Measurements from ENCODE around the gene GON4L. TPM values are rescaled to one million over a fixed set of nuclear protein-coding genes. Genes with fewer than 3 reads are reported as not detected.

The GON4L gene
- total and polyA plus RNA-seq, 5 donors from 2014 or later = 22.3 to 105 (median 27.9) TPM

GRCh38 chr1:155858800-155859233 is 1.8 kb upstream of the GON4L start:
- Mint-ChIP-seq H3K36me3 (peaks cover 8% of the 10 kb centered on the region), H3K9me3 (no peaks in the 10 kb centered on the region), H3K4me3 (peak overlapping the region; percentile 95 to 99 (median 95)), H3K27me3 (peaks cover 9% of the 10 kb centered on the region), H3K27ac (peak overlapping the region; percentile 94 to 96 (median 95)), H3K4me1 (peaks cover 10 to 49% (median 25%) of the 10 kb centered on the region in 4 donors)
- Histone ChIP-seq H3K4me1 (ENCODE audit: control insufficient read depth, insufficient read depth, low read length, poor library complexity, severe bottlenecking) (peaks cover 35% of the 10 kb centered on the region), H3K9me3 (ENCODE audit: control insufficient read depth in 2 of 2, low read length in 2 of 2) (no peaks in the 10 kb centered on the region), H3K4me3 (ENCODE audit: low read depth, low read length) (peak overlapping the region; percentile 94), H3K36me3 (ENCODE audit: control insufficient read depth, insufficient read depth, low read length) (peaks cover 4% of the 10 kb centered on the region), H3K27ac (ENCODE audit: insufficient read depth, low read length, poor library complexity, severe bottlenecking) (peak overlapping the region; percentile 88), H3K27me3 (ENCODE audit: control insufficient read depth, insufficient read depth, low read length) (no peaks in the 10 kb centered on the region)
- ATAC-seq (ENCODE audit: low read depth in 2 of 2) (no peak), DNase-seq (peak in 1 of 3 donors; percentile 1)

- H3K4me3 ChIP-seq (ENCODE audit: low read depth, low read length) = peak overlapping the region; percentile 85
- H3K9me3 ChIP-seq (ENCODE audit: control insufficient read depth in 2 of 2, low read length in 2 of 2) = no peaks in the 10 kb centered on the region
- no peak for ATAC-seq (ENCODE audit: low read depth in 2 of 2)
- peaks cover 23% of the 10 kb centered on the region for H3K36me3 ChIP-seq (ENCODE audit: control insufficient read depth, insufficient read depth, low read length)
- peaks cover 4% of the 10 kb centered on the region for H3K27me3 Mint-ChIP-seq
- peak overlapping the region; percentile 98 to 100 (median 100) for H3K27ac Mint-ChIP-seq
- H3K27me3 ChIP-seq (ENCODE audit: control insufficient read depth, insufficient read depth, low read length) = no peaks in the 10 kb centered on the region
- H3K4me3 Mint-ChIP-seq = peak overlapping the region; percentile 95 to 99 (median 98)
- peaks cover 19% of the 10 kb centered on the region for H3K36me3 Mint-ChIP-seq
- peak overlapping the region; percentile 87 for H3K27ac ChIP-seq (ENCODE audit: insufficient read depth, low read length, poor library complexity, severe bottlenecking)
- peaks cover 35% of the 10 kb centered on the region for H3K4me1 ChIP-seq (ENCODE audit: control insufficient read depth, insufficient read depth, low read length, poor library complexity, severe bottlenecking)
- H3K9me3 Mint-ChIP-seq = no peaks in the 10 kb centered on the region
- DNase-seq = no peak
- peaks cover 22 to 69% (median 39%) of the 10 kb centered on the region in 4 donors for H3K4me1 Mint-ChIP-seq
Measured at GRCh38 chr1:155856257-155856974, 598 bp downstream of the GON4L start.

GRCh38 chr1:155850345-155850744 is 6.7 kb downstream of the GON4L start:
- peaks cover 10% of the 10 kb centered on the region for H3K4me1 ChIP-seq (ENCODE audit: control insufficient read depth, insufficient read depth, low read length, poor library complexity, severe bottlenecking)
- Mint-ChIP-seq H3K4me3 (peak overlapping the region; percentile 34 to 90 (median 61)), H3K27me3 (no peaks in the 10 kb centered on the region), H3K36me3 (peaks cover 36% of the 10 kb centered on the region), H3K4me1 (peaks cover 26 to 67% (median 42%) of the 10 kb centered on the region in 4 donors), H3K9me3 (no peaks in the 10 kb centered on the region), H3K27ac (peak overlapping the region in 1 of 3 donors; percentile 88)
- peaks cover 30% of the 10 kb centered on the region for H3K36me3 ChIP-seq (ENCODE audit: control insufficient read depth, insufficient read depth, low read length)
- no peak overlapping the region for H3K27ac ChIP-seq (ENCODE audit: insufficient read depth, low read length, poor library complexity, severe bottlenecking)
- H3K4me3 ChIP-seq (ENCODE audit: low read depth, low read length) = no peak overlapping the region
- ATAC-seq (ENCODE audit: low read depth in 2 of 2) (no peak), DNase-seq (no peak)
- H3K9me3 ChIP-seq (ENCODE audit: control insufficient read depth in 2 of 2, low read length in 2 of 2) = no peaks in the 10 kb centered on the region
- no peaks in the 10 kb centered on the region for H3K27me3 ChIP-seq (ENCODE audit: control insufficient read depth, insufficient read depth, low read length)

GRCh38 chr1:155847823-155848529 is 9.0 kb downstream of the GON4L start:
- Mint-ChIP-seq H3K4me1 (peaks cover 39 to 81% (median 51%) of the 10 kb centered on the region in 4 donors), H3K4me3 (peak overlapping the region in 3 of 4 donors; percentile 17 to 75 (median 57)), H3K36me3 (peaks cover 47% of the 10 kb centered on the region), H3K27ac (peak overlapping the region; percentile 18 to 91 (median 76)), H3K9me3 (no peaks in the 10 kb centered on the region), H3K27me3 (no peaks in the 10 kb centered on the region)
- DNase-seq (peak in 1 of 3 donors; percentile 82), ATAC-seq (ENCODE audit: low read depth in 2 of 2) (peak; percentile 85 to 87)
- Histone ChIP-seq H3K27me3 (ENCODE audit: control insufficient read depth, insufficient read depth, low read length) (no peaks in the 10 kb centered on the region), H3K4me3 (ENCODE audit: low read depth, low read length) (peak overlapping the region; percentile 39), H3K9me3 (ENCODE audit: control insufficient read depth in 2 of 2, low read length in 2 of 2) (no peaks in the 10 kb centered on the region), H3K36me3 (ENCODE audit: control insufficient read depth, insufficient read depth, low read length) (peaks cover 35% of the 10 kb centered on the region), H3K27ac (ENCODE audit: insufficient read depth, low read length, poor library complexity, severe bottlenecking) (no peak overlapping the region), H3K4me1 (ENCODE audit: control insufficient read depth, insufficient read depth, low read length, poor library complexity, severe bottlenecking) (peaks cover 25% of the 10 kb centered on the region)

- Histone ChIP-seq H3K9me3 (ENCODE audit: control insufficient read depth in 2 of 2, low read length in 2 of 2) (no peaks in the 10 kb centered on the region), H3K4me1 (ENCODE audit: control insufficient read depth, insufficient read depth, low read length, poor library complexity, severe bottlenecking) (peaks cover 25% of the 10 kb centered on the region), H3K36me3 (ENCODE audit: control insufficient read depth, insufficient read depth, low read length) (peaks cover 31% of the 10 kb centered on the region), H3K27ac (ENCODE audit: insufficient read depth, low read length, poor library complexity, severe bottlenecking) (no peak overlapping the region), H3K27me3 (ENCODE audit: control insufficient read depth, insufficient read depth, low read length) (no peaks in the 10 kb centered on the region), H3K4me3 (ENCODE audit: low read depth, low read length) (no peak overlapping the region)
- peak overlapping the region in 3 of 4 donors; percentile 6 to 53 (median 22) for H3K4me3 Mint-ChIP-seq
- H3K27ac Mint-ChIP-seq = peak overlapping the region; percentile 63 to 83 (median 76)
- H3K4me1 Mint-ChIP-seq = peaks cover 29 to 75% (median 45%) of the 10 kb centered on the region in 4 donors
- DNase-seq = peak in 1 of 3 donors; percentile 44
- peaks cover 39% of the 10 kb centered on the region for H3K36me3 Mint-ChIP-seq
- no peak for ATAC-seq (ENCODE audit: low read depth in 2 of 2)
- H3K27me3 Mint-ChIP-seq = no peaks in the 10 kb centered on the region
- H3K9me3 Mint-ChIP-seq = no peaks in the 10 kb centered on the region
Measured at GRCh38 chr1:155844860-155845421, 12.1 kb downstream of the GON4L start.

- no peaks in the 10 kb centered on the region for H3K27me3 Mint-ChIP-seq
- no peaks in the 10 kb centered on the region for H3K9me3 ChIP-seq (ENCODE audit: control insufficient read depth in 2 of 2, low read length in 2 of 2)
- H3K9me3 Mint-ChIP-seq = peaks cover 0 to 1% (median 0%) of the 10 kb centered on the region in 7 donors
- ATAC-seq (ENCODE audit: low read depth in 2 of 2) (no peak), DNase-seq (no peak)
- no peak overlapping the region for H3K4me3 ChIP-seq (ENCODE audit: low read depth, low read length)
- H3K27ac Mint-ChIP-seq = no peak overlapping the region
- no peak overlapping the region for H3K27ac ChIP-seq (ENCODE audit: insufficient read depth, low read length, poor library complexity, severe bottlenecking)
- no peaks in the 10 kb centered on the region for H3K27me3 ChIP-seq (ENCODE audit: control insufficient read depth, insufficient read depth, low read length)
- peaks cover 37% of the 10 kb centered on the region for H3K36me3 ChIP-seq (ENCODE audit: control insufficient read depth, insufficient read depth, low read length)
- H3K4me1 ChIP-seq (ENCODE audit: control insufficient read depth, insufficient read depth, low read length, poor library complexity, severe bottlenecking) = peaks cover 16% of the 10 kb centered on the region
- H3K4me1 Mint-ChIP-seq = peaks cover 28 to 58% (median 46%) of the 10 kb centered on the region in 4 donors
- no peak overlapping the region for H3K4me3 Mint-ChIP-seq
- H3K36me3 Mint-ChIP-seq = peaks cover 35% of the 10 kb centered on the region
Measured at GRCh38 chr1:155840386-155840785, 16.6 kb downstream of the GON4L start.

GRCh38 chr1:155835548-155835947 is 21.5 kb downstream of the GON4L start:
- ATAC-seq (ENCODE audit: low read depth in 2 of 2) = no peak
- DNase-seq = no peak
- no peaks in the 10 kb centered on the region for H3K27me3 ChIP-seq (ENCODE audit: control insufficient read depth, insufficient read depth, low read length)
- H3K4me3 ChIP-seq (ENCODE audit: low read depth, low read length) = no peak overlapping the region
- Mint-ChIP-seq H3K36me3 (peaks cover 22% of the 10 kb centered on the region), H3K27ac (peak overlapping the region in 1 of 3 donors; percentile 55), H3K4me3 (no peak overlapping the region), H3K9me3 (peaks cover 0 to 1% (median 0%) of the 10 kb centered on the region in 7 donors), H3K4me1 (peaks cover 24 to 39% (median 32%) of the 10 kb centered on the region in 4 donors), H3K27me3 (no peaks in the 10 kb centered on the region)
- no peaks in the 10 kb centered on the region for H3K9me3 ChIP-seq (ENCODE audit: control insufficient read depth in 2 of 2, low read length in 2 of 2)
- H3K36me3 ChIP-seq (ENCODE audit: control insufficient read depth, insufficient read depth, low read length) = peaks cover 10% of the 10 kb centered on the region
- no peaks in the 10 kb centered on the region for H3K4me1 ChIP-seq (ENCODE audit: control insufficient read depth, insufficient read depth, low read length, poor library complexity, severe bottlenecking)
- no peak overlapping the region for H3K27ac ChIP-seq (ENCODE audit: insufficient read depth, low read length, poor library complexity, severe bottlenecking)

Data from CD4-positive, CD25-positive, alpha-beta regulatory T cell (primary cell).